Smooth muscle cell (in vitro differentiated cells): ENCODE measurements around the gene KIF2A. TPM values are rescaled to one million over a fixed set of nuclear protein-coding genes. Genes with fewer than 3 reads are reported as not detected.

Experiments used
- DNase-seq: peaks from one replicate; lab custom pipeline; 2025; ENCODE audit not compliant: unreplicated experiment; lab: John Stamatoyannopoulos, UW
- H2AFZ ChIP-seq: fragments of 200-600 bp; sonication (generic); 2 replicates; pipeline ENCODE4 v1.6.0; 2016; ENCODE audit warnings: antibody characterized with exemption, low read depth, mild to moderate bottlenecking
- H3F3A ChIP-seq: fragments of 200-600 bp; sonication (generic); 2 replicates; pipeline ENCODE4 v1.6.0; 2017; ENCODE audit warnings: antibody characterized with exemption, low read depth
- H3K27ac ChIP-seq: fragments of 200-600 bp; sonication (generic); 2 replicates; pipeline ENCODE4 v1.5.1; 2016; ENCODE audit warnings: low read depth, mild to moderate bottlenecking
- H3K27me3 ChIP-seq: fragments of 200-600 bp; sonication (generic); 2 replicates; pipeline ENCODE4 v1.6.1; 2016; ENCODE audit warnings: low read depth, mild to moderate bottlenecking
- H3K36me3 ChIP-seq: fragments of 200-600 bp; sonication (generic); 2 replicates; pipeline ENCODE4 v1.5.1; 2016; ENCODE audit warnings: low read depth
- H3K4me1 ChIP-seq: fragments of 200-600 bp; sonication (generic); 2 replicates; pipeline ENCODE4 v1.5.1; 2016; ENCODE audit warnings: low read depth
- H3K4me2 ChIP-seq: fragments of 200-600 bp; sonication (generic); 2 replicates; pipeline ENCODE4 v1.6.0; 2016; ENCODE audit warnings: mild to moderate bottlenecking
- H3K4me3 ChIP-seq: fragments of 200-600 bp; sonication (generic); 2 replicates; pipeline ENCODE4 v1.5.1; 2016; ENCODE audit warnings: mild to moderate bottlenecking
- H3K79me2 ChIP-seq: fragments of 200-600 bp; sonication (generic); 2 replicates; pipeline ENCODE4 v1.6.0; 2016; ENCODE audit warnings: low read depth, mild to moderate bottlenecking
- H3K9ac ChIP-seq: fragments of 200-600 bp; sonication (generic); 2 replicates; pipeline ENCODE4 v1.6.0; 2016; ENCODE audit warnings: low read depth
- H3K9me3 ChIP-seq: fragments of 200-600 bp; sonication (generic); replicated peaks from 2 replicates; pipeline ENCODE4 v1.5.1; 2016; ENCODE audit warnings: low read depth
- H4K20me1 ChIP-seq: fragments of 200-600 bp; sonication (generic); 2 replicates; pipeline ENCODE4 v1.6.0; 2016; ENCODE audit warnings: low read depth
- CTCF ChIP-seq: fragments of 200-600 bp; sonication (generic); IDR thresholded peaks from 2 replicates; pipeline ENCODE4 v1.5.1; 2017; ENCODE audit warnings: borderline replicate concordance, mild to moderate bottlenecking, antibody characterized with exemption; ENCODE audit not compliant: insufficient read depth, poor library complexity, severe bottlenecking
- WGBS: methylation state at CpG from one replicate; pipeline ENCODE4 v1.1.7; 2016; ENCODE audit warnings: low lambda C conversion rate; 5-methylcytosine and 5-hydroxymethylcytosine counted together
- polyA plus RNA-seq: library from polyadenylated mRNA; unstranded; fragments of >200 nt; fragmentation: Nextera tagmentation; extraction: Ambion mirVana; gene quantifications from 2 replicates; pipeline ENCODE4 v1.2.1, GENCODE V29; 2016
- total RNA-seq: library from RNA; depleted of rRNA; stranded (reverse); fragments of >200 nt; gene quantifications from 2 replicates; pipeline ENCODE4 v1.2.3, GENCODE V29; 2014

Gene KIF2A
- total and polyA plus RNA-seq, 2 experiments from 2014 or later, result 34.4 to 89.2 TPM

- DNase-seq, result no peak
Observed at GRCh38 chr5:62395210-62395950, 89.4 kb downstream of the KIF2A start.

GRCh38 chr5:62403411-62404250 is 97.6 kb downstream of the KIF2A start, which contains the start of gene DIMT1:
Gene DIMT1 (minus strand): TSS chr5:62403905. CDS start chr5:62403772, 133 bp downstream.
- Histone ChIP-seq H3K9me3 (no peaks in the 10 kb centered on the region), H3K79me2 (peaks cover 16% of the 10 kb centered on the region), H3K4me1 (peaks cover 10% of the 10 kb centered on the region), H3K27me3 (no peaks in the 10 kb centered on the region), H3K4me3 (peak within 1 kb of the TSS; percentile 67), H3K36me3 (no peaks in the 10 kb centered on the region), H3K9ac (peak within 1 kb of the TSS; percentile 91), H3K27ac (peak within 1 kb of the TSS; percentile 91), H3K4me2 (peak within 1 kb of the TSS; percentile 92), H2AFZ (peak within 1 kb of the TSS; percentile 87), H3F3A (no peaks in the 10 kb centered on the region), H4K20me1 (no peaks in the 10 kb centered on the region)
- no peak for TF ChIP-seq CTCF
- WGBS, result under 1% methylated on average over 66 of the region's 66 CpGs
- DNase-seq, result peak; percentile 76

More at GRCh38 chr5:62395210-62395950, 89.4 kb downstream of the KIF2A start:
- Histone ChIP-seq H4K20me1 (no peaks in the 10 kb centered on the region), H3K79me2 (no peaks in the 10 kb centered on the region), H3K4me1 (no peaks in the 10 kb centered on the region), H3K27me3 (no peaks in the 10 kb centered on the region), H3K9ac (no peak overlapping the region), H3K4me3 (no peak overlapping the region), H2AFZ (no peak overlapping the region), H3K4me2 (no peak overlapping the region), H3K9me3 (no peaks in the 10 kb centered on the region), H3F3A (peaks cover 5% of the 10 kb centered on the region), H3K27ac (peak overlapping the region; percentile 45), H3K36me3 (peaks cover 19% of the 10 kb centered on the region)
- 83% methylated on average over 5 of the region's 5 CpGs for WGBS
- no peak for TF ChIP-seq CTCF

GRCh38 chr5:62412549-62413329 is 106.7 kb downstream of the KIF2A start, which contains the start of gene IPO11:
Gene IPO11 (plus strand): TSS chr5:62412763. CDS start chr5:62437280, 24,517 bp downstream.
- Histone ChIP-seq H4K20me1 (peaks cover 5% of the 10 kb centered on the region), H3K36me3 (no peaks in the 10 kb centered on the region), H3K4me2 (peak within 1 kb of the TSS; percentile 96), H3K4me3 (peak within 1 kb of the TSS; percentile 89), H2AFZ (peak within 1 kb of the TSS; percentile 93), H3F3A (no peaks in the 10 kb centered on the region), H3K9ac (peak within 1 kb of the TSS; percentile 94), H3K4me1 (peaks cover 10% of the 10 kb centered on the region), H3K79me2 (peaks cover 47% of the 10 kb centered on the region), H3K9me3 (no peaks in the 10 kb centered on the region), H3K27ac (peak within 1 kb of the TSS; percentile 91), H3K27me3 (no peaks in the 10 kb centered on the region)
- DNase-seq, result peak; percentile 88
- no peak for TF ChIP-seq CTCF
- WGBS, result under 1% methylated on average over 49 of the region's 66 CpGs
